Bronchial epithelial cell (primary cell): Measurements from ENCODE around the gene CEP112. TPM values are rescaled to one million over a fixed set of nuclear protein-coding genes. Genes with fewer than 3 reads are reported as not detected.
"Not testable (repeated sequence)": the region's sequence is repeated elsewhere in the genome, so short reads cannot be mapped to it uniquely, and the experiment has no call there.

Source experiments
- DNase-seq: peaks from one replicate; pipeline ENCODE4 v3.0.0-alpha.2; 2010; ENCODE audit warnings: low read depth
- FAIRE-seq: peaks from 2 replicates; lab custom pipeline; 2011; peaks lifted over from hg19 to GRCh38; lab: Jason Lieb, UNC
- H3K27me3 ChIP-seq: 2 replicates; pipeline ENCODE4 v1.5.1; 2011; ENCODE audit warnings: low read length; ENCODE audit not compliant: control insufficient read depth, insufficient read depth
- H3K36me3 ChIP-seq: 2 replicates; pipeline ENCODE4 v1.5.1; 2011; ENCODE audit warnings: low read length; ENCODE audit not compliant: control insufficient read depth, insufficient read depth
- H3K4me3 ChIP-seq: 2 replicates; pipeline ENCODE4 v1.5.1; 2011; ENCODE audit warnings: mild to moderate bottlenecking, low read depth, low read length, control low read depth
- total RNA-seq: library from RNA; depleted of rRNA; stranded (reverse); fragments of >200 nt; gene quantifications from 2 replicates; pipeline ENCODE4 v1.2.1, GENCODE V29; 2014
- TF ChIP-seq, protein P1 (sequence below): IDR thresholded peaks from 2 replicates; pipeline ENCODE4 v1.5.1; 2011; ENCODE audit warnings: mild to moderate bottlenecking, moderate library complexity, low read length, control low read depth, inconsistent platforms; ENCODE audit not compliant: insufficient read depth, severe bottlenecking

The CEP112 gene
- total RNA-seq, 1 donor from 2014 or later, result 2.4 TPM

DNA sequence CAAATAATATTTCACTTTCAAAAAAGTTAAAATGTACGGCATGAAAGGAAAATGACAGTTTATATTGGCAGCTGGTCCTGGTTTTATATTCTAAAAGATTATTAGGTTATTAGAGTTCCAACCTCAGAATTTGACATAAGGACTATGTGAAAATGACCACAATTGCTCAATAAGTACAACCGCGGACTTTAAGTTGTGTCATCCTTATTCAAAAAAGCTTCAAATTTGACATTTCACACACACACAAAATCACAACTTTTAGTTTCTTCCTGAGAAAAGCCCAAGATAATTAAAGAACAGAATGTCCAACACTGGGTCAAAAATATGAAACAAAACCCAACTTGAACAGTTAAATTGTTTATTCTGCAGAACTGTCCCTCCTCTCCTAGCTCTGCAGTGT is 497.3 kb downstream of the CEP112 start:
- no peak for FAIRE-seq
- Histone ChIP-seq H3K36me3 (no peaks in the 10 kb centered on the region), H3K4me3 (no peak overlapping the region), H3K27me3 (no peaks in the 10 kb centered on the region)
- no peak for DNase-seq
- TF ChIP-seq, protein P1, sequence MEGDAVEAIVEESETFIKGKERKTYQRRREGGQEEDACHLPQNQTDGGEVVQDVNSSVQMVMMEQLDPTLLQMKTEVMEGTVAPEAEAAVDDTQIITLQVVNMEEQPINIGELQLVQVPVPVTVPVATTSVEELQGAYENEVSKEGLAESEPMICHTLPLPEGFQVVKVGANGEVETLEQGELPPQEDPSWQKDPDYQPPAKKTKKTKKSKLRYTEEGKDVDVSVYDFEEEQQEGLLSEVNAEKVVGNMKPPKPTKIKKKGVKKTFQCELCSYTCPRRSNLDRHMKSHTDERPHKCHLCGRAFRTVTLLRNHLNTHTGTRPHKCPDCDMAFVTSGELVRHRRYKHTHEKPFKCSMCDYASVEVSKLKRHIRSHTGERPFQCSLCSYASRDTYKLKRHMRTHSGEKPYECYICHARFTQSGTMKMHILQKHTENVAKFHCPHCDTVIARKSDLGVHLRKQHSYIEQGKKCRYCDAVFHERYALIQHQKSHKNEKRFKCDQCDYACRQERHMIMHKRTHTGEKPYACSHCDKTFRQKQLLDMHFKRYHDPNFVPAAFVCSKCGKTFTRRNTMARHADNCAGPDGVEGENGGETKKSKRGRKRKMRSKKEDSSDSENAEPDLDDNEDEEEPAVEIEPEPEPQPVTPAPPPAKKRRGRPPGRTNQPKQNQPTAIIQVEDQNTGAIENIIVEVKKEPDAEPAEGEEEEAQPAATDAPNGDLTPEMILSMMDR, result no peak

DNA sequence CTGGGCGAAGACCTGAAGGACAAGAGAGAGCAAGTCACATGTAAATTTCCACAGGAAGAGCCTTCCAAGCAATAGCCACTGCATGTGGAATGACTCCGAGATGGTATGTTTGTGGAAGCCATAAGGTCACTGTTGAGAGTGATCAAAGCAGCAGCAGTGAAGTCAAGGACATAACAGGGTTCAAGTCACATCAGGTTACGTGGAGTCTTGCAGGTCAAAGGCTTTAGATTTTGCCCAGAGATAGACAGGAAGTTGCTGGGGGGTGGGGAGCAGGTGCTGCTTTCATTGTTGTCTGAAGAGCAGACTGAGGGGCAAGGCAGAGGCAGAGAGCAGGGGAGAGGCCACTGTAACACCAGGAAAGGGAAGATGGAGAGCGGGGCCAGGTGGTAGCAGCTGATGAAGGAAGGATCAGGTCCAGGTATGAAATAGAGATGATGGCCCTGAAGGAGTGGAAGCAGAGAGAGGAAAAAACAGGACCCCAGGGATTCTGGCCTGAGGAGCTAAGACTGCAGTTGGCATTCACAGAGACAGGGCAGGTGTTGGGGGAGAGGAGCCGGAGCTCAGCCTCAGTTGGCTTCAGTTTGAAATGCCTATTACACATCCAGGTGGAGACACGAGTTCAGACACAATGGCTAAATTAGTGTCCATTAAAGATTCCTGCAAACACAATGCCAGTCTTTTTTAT is 501.2 kb downstream of the CEP112 start:
- Histone ChIP-seq H3K36me3 (no peaks in the 10 kb centered on the region), H3K27me3 (no peaks in the 10 kb centered on the region), H3K4me3 (no peak overlapping the region)
- FAIRE-seq (peak; percentile 94), DNase-seq (no peak)
- TF ChIP-seq, protein P1, result no peak

DNA sequence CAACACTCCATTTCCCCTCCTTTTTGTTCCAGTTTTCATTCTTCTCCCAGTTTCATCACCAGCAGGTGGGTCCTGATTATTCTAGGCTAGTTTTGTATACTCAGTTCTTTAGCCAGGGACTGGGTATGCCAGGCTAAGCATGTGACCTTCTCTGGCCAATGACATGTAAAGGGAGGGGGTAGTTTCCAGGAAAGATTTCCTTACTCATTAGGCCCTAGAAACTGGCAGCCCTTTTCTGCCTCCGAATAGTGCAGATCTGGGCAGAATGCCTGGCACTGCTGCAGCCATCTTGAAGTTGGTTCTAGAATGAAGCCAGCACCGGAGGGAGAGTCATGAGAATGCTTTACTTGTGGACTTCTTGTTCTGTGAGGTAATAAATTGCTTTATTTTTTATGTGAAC is 503.6 kb downstream of the CEP112 start:
- Histone ChIP-seq H3K36me3 (no peaks in the 10 kb centered on the region), H3K4me3 (no peak overlapping the region), H3K27me3 (no peaks in the 10 kb centered on the region)
- FAIRE-seq (no peak), DNase-seq (no peak)
- TF ChIP-seq, protein P1, result no peak

DNA sequence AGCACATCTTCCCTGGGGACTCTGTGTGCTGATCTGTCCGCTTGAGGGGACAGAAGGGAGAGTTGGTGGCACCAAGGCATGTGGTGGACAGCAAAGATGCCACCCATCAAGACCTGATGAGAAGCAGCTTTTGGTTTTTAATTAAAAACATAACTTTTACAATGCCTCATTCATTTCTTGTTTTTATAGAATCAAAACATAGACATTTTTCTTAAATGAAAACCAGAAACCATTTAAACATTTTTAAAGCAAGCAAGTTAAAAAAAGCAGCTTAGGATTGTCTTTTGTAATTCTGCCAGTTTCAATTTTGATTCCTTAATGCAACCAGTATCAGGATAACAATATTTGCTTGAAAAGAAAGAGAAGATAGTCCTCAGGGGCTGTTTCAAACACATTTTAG is 506.8 kb downstream of the CEP112 start:
- FAIRE-seq (no peak), DNase-seq (no peak)
- Histone ChIP-seq H3K27me3 (no peaks in the 10 kb centered on the region), H3K36me3 (no peaks in the 10 kb centered on the region), H3K4me3 (no peak overlapping the region)
- TF ChIP-seq, protein P1, result no peak

DNA sequence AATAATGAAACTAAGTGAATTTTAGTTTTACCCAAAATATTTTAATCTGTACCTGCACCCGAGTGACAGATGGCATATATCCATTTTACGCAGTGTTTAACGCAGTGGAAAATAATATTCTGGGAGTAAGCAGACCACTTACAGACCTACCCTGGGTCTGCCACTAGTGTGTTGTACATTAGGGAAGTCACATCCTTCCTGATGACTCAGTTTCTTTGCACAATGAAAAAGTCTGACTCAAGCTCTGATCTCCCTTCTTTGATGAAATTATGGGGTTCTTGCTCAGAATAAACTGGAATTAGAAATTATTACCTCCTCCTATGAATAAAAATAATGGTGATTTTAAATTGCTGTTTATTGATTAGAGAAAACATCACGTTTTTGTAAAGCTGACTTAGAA is 507.3 kb downstream of the CEP112 start:
- Histone ChIP-seq H3K27me3 (no peaks in the 10 kb centered on the region), H3K36me3 (no peaks in the 10 kb centered on the region), H3K4me3 (no peak overlapping the region)
- TF ChIP-seq, protein P1, result no peak
- DNase-seq (peak; percentile 66), FAIRE-seq (no peak)

DNA sequence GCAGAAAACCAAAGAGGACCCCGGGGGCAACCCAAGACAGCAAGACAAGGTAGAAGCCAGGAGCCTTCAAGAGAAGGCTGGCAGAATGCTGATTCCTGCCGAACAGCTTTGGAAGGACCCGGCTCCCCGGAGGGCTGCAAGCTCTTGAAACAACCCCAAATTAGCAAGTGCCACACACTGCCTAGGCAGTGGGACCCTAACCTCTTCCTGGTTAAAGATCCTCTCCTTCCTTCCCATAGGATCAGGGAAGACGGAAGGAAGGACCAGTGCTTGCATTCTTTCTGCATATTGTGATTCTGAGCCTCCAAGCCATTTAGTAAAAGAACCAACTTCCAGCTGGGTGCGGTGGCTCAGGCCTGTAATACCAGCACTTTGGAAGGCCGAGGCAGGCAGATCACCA is 508.5 kb downstream of the CEP112 start:
- TF ChIP-seq, protein P1, result no peak
- DNase-seq (no peak), FAIRE-seq (no peak)
- Histone ChIP-seq H3K36me3 (no peaks in the 10 kb centered on the region), H3K27me3 (no peaks in the 10 kb centered on the region), H3K4me3 (no peak overlapping the region)

DNA sequence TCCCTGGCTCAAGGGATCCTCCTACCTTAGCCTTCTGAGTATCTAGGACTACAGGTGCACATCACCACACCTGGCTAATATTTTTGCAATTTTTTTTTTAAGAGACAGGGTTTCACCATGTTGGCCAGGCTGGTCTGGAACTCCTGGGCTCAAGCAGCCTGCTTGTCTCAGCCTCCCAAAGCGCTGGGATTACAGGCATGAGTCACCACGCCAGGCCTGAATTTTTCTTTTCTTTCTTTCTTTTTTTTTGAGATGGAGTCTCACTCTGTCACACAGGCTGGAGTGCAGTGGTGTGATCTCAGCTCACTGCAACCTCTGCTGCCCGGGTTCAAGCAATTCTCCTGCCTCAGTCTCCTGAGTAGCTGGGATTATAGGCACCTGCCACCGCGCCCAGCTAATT is 510.2 kb downstream of the CEP112 start:
- H3K27me3 ChIP-seq, H3K36me3 ChIP-seq, FAIRE-seq, H3K4me3 ChIP-seq, DNase-seq: not testable (repeated sequence)
